H1 (cell line): ENCODE data around the gene GALNTL6. TPM values are rescaled to one million over a fixed set of nuclear protein-coding genes. Genes with fewer than 3 reads are reported as not detected.

ENCODE experiments used
- CTCF ChIA-PET: fragments of 300-600 bp; sonication (Branson Sonifier 250); formaldehyde crosslinking; loops from one replicate; lab custom pipeline; 2021; ENCODE audit not compliant: partially characterized antibody; lab: Charles Lee
- POLR2A ChIA-PET: fragments of 300-600 bp; sonication (Branson Sonifier 250); formaldehyde crosslinking; loops from one replicate; lab custom pipeline; 2021; ENCODE audit warnings: inconsistent platforms; ENCODE audit not compliant: partially characterized antibody; lab: Charles Lee
- DNase-seq, 2 experiments: peaks; one replicate each; pipeline versions ENCODE4 v3.0.0 to v3.0.0-alpha.2; 2010 to 2022; ENCODE audit warnings: low spot score in 2 of 2, low read depth in 1 of 2, mixed read lengths in 1 of 2
- FAIRE-seq: peaks from 2 replicates; lab custom pipeline; 2011; peaks lifted over from hg19 to GRCh38; lab: Jason Lieb, UNC
- H2AFZ ChIP-seq: 2 replicates; pipeline ENCODE4 v1.8.1; 2012; ENCODE audit warnings: low read length, inconsistent platforms
- H2AK5ac ChIP-seq: 2 replicates; pipeline ENCODE4 v1.6.1; 2013; ENCODE audit warnings: low read depth, low read length
- H2BK120ac ChIP-seq: replicated peaks from 2 replicates; pipeline ENCODE3; 2013; ENCODE audit warnings: low read depth, low read length, inconsistent platforms
- H2BK12ac ChIP-seq: 2 replicates; pipeline ENCODE4 v1.6.1; 2013; ENCODE audit warnings: low read depth, low read length
- H2BK15ac ChIP-seq: 2 replicates; pipeline ENCODE4 v1.6.1; 2013; ENCODE audit warnings: low read length
- H2BK20ac ChIP-seq: 2 replicates; pipeline ENCODE4 v1.6.1; 2013; ENCODE audit warnings: low read length
- H2BK5ac ChIP-seq: 2 replicates; pipeline ENCODE4 v1.6.1; 2013; ENCODE audit warnings: low read depth, low read length
- H3K14ac ChIP-seq: 2 replicates; pipeline ENCODE4 v1.6.1; 2013; ENCODE audit warnings: inconsistent platforms; ENCODE audit not compliant: insufficient read length
- H3K18ac ChIP-seq: 2 replicates; pipeline ENCODE4 v1.6.1; 2013; ENCODE audit warnings: low read length; ENCODE audit errors: extremely low read depth
- H3K23ac ChIP-seq: 2 replicates; pipeline ENCODE4 v1.6.1; 2013; ENCODE audit warnings: inconsistent platforms; ENCODE audit not compliant: insufficient read length
- H3K23me2 ChIP-seq: 2 replicates; pipeline ENCODE4 v1.6.1; 2013; ENCODE audit warnings: low read depth, low read length
- H3K27ac ChIP-seq: 2 replicates; pipeline ENCODE4 v1.6.1; 2011; ENCODE audit warnings: low read depth, low read length, inconsistent platforms
- H3K27me3 ChIP-seq, 4 experiments: replicated peaks in 1 of 4; 1 replicate in 1 of 4; 2 replicates in 3 of 4; pipeline versions ENCODE4 v1.6.1 to v1.8.1; 2011 to 2013; ENCODE audit warnings: low read length in 3 of 4, mild to moderate bottlenecking in 3 of 4, inconsistent platforms in 2 of 4, mixed read lengths in 2 of 4, moderate library complexity in 1 of 4; ENCODE audit not compliant: control insufficient read depth in 3 of 4, insufficient read depth in 3 of 4; ENCODE audit errors: extremely low read depth in 1 of 4
- H3K36me3 ChIP-seq, 4 experiments: 2 replicates each; pipeline versions ENCODE4 v1.6.1 to v1.8.1; 2011 to 2013; ENCODE audit warnings: mild to moderate bottlenecking in 4 of 4, low read length in 3 of 4, moderate library complexity in 2 of 4, control low read depth in 1 of 4, inconsistent platforms in 1 of 4; ENCODE audit not compliant: insufficient read depth in 4 of 4, control insufficient read depth in 2 of 4
- H3K4ac ChIP-seq: replicated peaks from 2 replicates; pipeline ENCODE3; 2013; ENCODE audit warnings: low read length, low read depth, mixed read lengths, inconsistent platforms; ENCODE audit not compliant: insufficient read length
- H3K4me1 ChIP-seq, 4 experiments: replicated peaks in 1 of 4; 1 replicate in 1 of 4; 2 replicates in 3 of 4; pipeline versions ENCODE4 v1.6.1 to v1.8.1; 2011 to 2013; ENCODE audit warnings: low read length in 3 of 4, inconsistent platforms in 2 of 4, mixed read lengths in 1 of 4; ENCODE audit not compliant: insufficient read depth in 4 of 4, control insufficient read depth in 3 of 4
- H3K4me2 ChIP-seq, 2 experiments: 2 replicates each; pipeline versions ENCODE4 v1.6.1 to v1.8.1; 2011 to 2013; ENCODE audit warnings: low read depth in 2 of 2, low read length in 2 of 2, control low read depth in 1 of 2, inconsistent platforms in 1 of 2, mild to moderate bottlenecking in 1 of 2; ENCODE audit not compliant: insufficient read depth in 1 of 2
- H3K4me3 ChIP-seq, 4 experiments: fragments of 200-600, 300-600 bp in 1 of 4; sonication (generic), shearing (Covaris generic), sonication (Bioruptor Twin) in 1 of 4; 2 replicates each; pipeline versions ENCODE4 v1.5.1 to v1.8.1; 2011 to 2016; ENCODE audit warnings: low read length in 4 of 4, low read depth in 3 of 4, control low read depth in 2 of 4, inconsistent platforms in 2 of 4, mild to moderate bottlenecking in 2 of 4, mixed read lengths in 1 of 4, moderate library complexity in 1 of 4; ENCODE audit not compliant: insufficient read depth in 2 of 4; ENCODE audit errors: extremely low read depth in 1 of 4
- H3K56ac ChIP-seq: replicated peaks from 2 replicates; pipeline ENCODE3; 2013; ENCODE audit warnings: low read depth, mild to moderate bottlenecking, mixed read lengths, low read length, inconsistent platforms; ENCODE audit not compliant: insufficient read length
- H3K79me1 ChIP-seq: 2 replicates; pipeline ENCODE4 v1.6.1; 2013; ENCODE audit warnings: low read depth, low read length, control low read depth
- H3K79me2 ChIP-seq, 2 experiments: 2 replicates each; pipeline versions ENCODE4 v1.6.1 to v1.8.1; 2012 to 2013; ENCODE audit warnings: low read length in 2 of 2, mild to moderate bottlenecking in 2 of 2, inconsistent platforms in 1 of 2; ENCODE audit not compliant: insufficient read depth in 2 of 2, control insufficient read depth in 1 of 2
- H3K9ac ChIP-seq, 4 experiments: replicated peaks in 1 of 4; 1 replicate in 1 of 4; 2 replicates in 3 of 4; pipeline versions ENCODE4 v1.6.1 to v1.8.1; 2011 to 2013; ENCODE audit warnings: low read depth in 3 of 4, low read length in 3 of 4, control low read depth in 2 of 4, mild to moderate bottlenecking in 2 of 4, moderate library complexity in 2 of 4, inconsistent platforms in 1 of 4; ENCODE audit errors: extremely low read depth in 1 of 4
- H3K9me3 ChIP-seq, 2 experiments: 2 replicates each; pipeline versions ENCODE4 v1.6.1 to v1.8.1; 2012 to 2013; ENCODE audit warnings: mild to moderate bottlenecking in 2 of 2, moderate library complexity in 2 of 2, control low read depth in 1 of 2, inconsistent platforms in 1 of 2, low read depth in 1 of 2, low read length in 1 of 2, mixed read lengths in 1 of 2; ENCODE audit not compliant: insufficient read depth in 2 of 2
- H4K20me1 ChIP-seq, 2 experiments: replicated peaks in 1 of 2; 2 replicates each; pipeline versions ENCODE3 to v1.8.1; 2011 to 2013; ENCODE audit warnings: inconsistent platforms in 2 of 2, low read length in 2 of 2, mild to moderate bottlenecking in 1 of 2; ENCODE audit not compliant: insufficient read depth in 2 of 2, control insufficient read depth in 1 of 2
- H4K5ac ChIP-seq: 2 replicates; pipeline ENCODE4 v1.6.1; 2013; ENCODE audit warnings: low read length, low read depth, mixed read lengths, inconsistent platforms; ENCODE audit not compliant: insufficient read length
- H4K8ac ChIP-seq: 2 replicates; pipeline ENCODE4 v1.8.0; 2013; ENCODE audit warnings: mild to moderate bottlenecking, moderate library complexity, low read length, inconsistent platforms; ENCODE audit not compliant: insufficient read depth; ENCODE audit errors: extremely low read depth
- H4K91ac ChIP-seq: replicated peaks from 2 replicates; pipeline ENCODE3; 2013; ENCODE audit warnings: low read length, mixed read lengths, inconsistent platforms; ENCODE audit not compliant: insufficient read length
- BCL11A ChIP-seq, 2 experiments: IDR thresholded peaks; one replicate each; pipeline ENCODE4 v1.6.1; 2011; ENCODE audit warnings: low read depth in 2 of 2, low read length in 2 of 2, mild to moderate bottlenecking in 2 of 2
- BRCA1 ChIP-seq: IDR thresholded peaks from 2 replicates; pipeline ENCODE4 v1.6.1; 2012; ENCODE audit warnings: low read depth, low read length, improper control_type of control experiment
- WGBS, 2 experiments: shearing (Covaris generic) in 1 of 2; methylation state at CpG; one replicate each; pipeline versions ENCODE4 v1.1.6 to v1.1.7; 2013 to 2015; ENCODE audit warnings: low lambda C conversion rate in 2 of 2, mixed read lengths in 2 of 2, inconsistent platforms in 1 of 2, low coverage in 1 of 2, missing lambda C conversion rate in 1 of 2; ENCODE audit not compliant: insufficient replicate concordance in 2 of 2, insufficient coverage in 1 of 2, insufficient read length in 1 of 2; ENCODE audit errors: extremely low coverage in 1 of 2, missing lambda C conversion rate in 1 of 2; 5-methylcytosine and 5-hydroxymethylcytosine counted together
- polyA plus RNA-seq, 7 experiments: library from polyadenylated mRNA; depleted of rRNA in 3 of 7; stranded (reverse) in 5 of 7; unstranded in 2 of 7; fragments of >200 nt in 5 of 7; fragments of 200-250 nt in 2 of 7; gene quantifications; 1 replicate in 5 of 7; 2 replicates in 1 of 7; 4 replicates in 1 of 7; pipeline versions ENCODE4 v1.2.1 to v1.2.3, GENCODE V29; 2011 to 2013; ENCODE audit warnings: missing spikeins in 2 of 7, mixed read lengths in 2 of 7
- total RNA-seq: library from RNA; stranded (reverse); fragmentation: NEBNext Ultra II Directional; extraction: Animal tissue kit (Norgen Biotek cat#: 25700); gene quantifications from 2 replicates; pipeline ENCODE4 v1.2.1, GENCODE V29; 2021
- TF ChIP-seq, protein P1 (sequence below): IDR thresholded peaks from 2 replicates; pipeline ENCODE4 v1.6.1; 2011; ENCODE audit warnings: low read depth, mild to moderate bottlenecking, low read length; ENCODE audit not compliant: insufficient read depth
- TF ChIP-seq, protein P2 (sequence below): IDR thresholded peaks from 2 replicates; pipeline ENCODE4 v1.6.1; 2012; ENCODE audit warnings: inconsistent platforms

Gene GALNTL6
- total and polyA plus RNA-seq, 2 of the 8 experiments (the other 6 are each of a cell fraction or from before 2014, with no cell fraction given), result 0.03 to 0.32 TPM

DNA sequence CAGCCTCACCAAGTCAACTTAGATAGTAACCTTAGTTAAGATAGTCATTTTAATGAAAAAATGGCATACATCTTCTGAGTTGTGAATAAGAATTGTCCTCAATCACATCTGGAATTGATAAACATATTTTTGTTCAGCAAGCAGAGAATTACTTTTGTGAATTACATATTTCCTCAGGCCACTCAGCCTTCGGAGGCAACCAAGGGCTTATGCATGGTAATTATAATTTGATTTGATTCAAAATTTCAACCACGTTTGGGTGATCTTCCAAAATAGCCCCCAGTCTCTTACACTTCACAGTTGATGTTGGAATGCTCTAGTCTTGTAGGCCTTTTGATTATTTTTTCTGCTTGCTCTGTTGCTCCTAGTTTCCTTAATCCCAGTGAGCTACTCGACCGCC lies 63.4 kb downstream of the GALNTL6 start:
- DNase-seq, result no peak
- H2AFZ ChIP-seq, result no peak overlapping the region
- no peak for FAIRE-seq

More for the DNA sequence above, 63.4 kb downstream of the GALNTL6 start:
- Histone ChIP-seq H3K79me2 (no peaks in the 10 kb centered on the region), H4K5ac (no peak overlapping the region), H3K4ac (no peak overlapping the region), H2AK5ac (no peak overlapping the region), H3K4me1 (peaks cover 0 to 4% (median 2%) of the 10 kb centered on the region in 4 experiments; a peak in 2 of 7 replicates)
- TF ChIP-seq, protein P1, sequence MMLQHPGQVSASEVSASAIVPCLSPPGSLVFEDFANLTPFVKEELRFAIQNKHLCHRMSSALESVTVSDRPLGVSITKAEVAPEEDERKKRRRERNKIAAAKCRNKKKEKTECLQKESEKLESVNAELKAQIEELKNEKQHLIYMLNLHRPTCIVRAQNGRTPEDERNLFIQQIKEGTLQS, result no peak
- TF ChIP-seq BCL11A (IDR thresholded peaks at IDR 0.05; ENCODE audit: low read depth in 2 of 2, low read length in 2 of 2) (no peak), BRCA1 (no peak)
- TF ChIP-seq, protein P2, sequence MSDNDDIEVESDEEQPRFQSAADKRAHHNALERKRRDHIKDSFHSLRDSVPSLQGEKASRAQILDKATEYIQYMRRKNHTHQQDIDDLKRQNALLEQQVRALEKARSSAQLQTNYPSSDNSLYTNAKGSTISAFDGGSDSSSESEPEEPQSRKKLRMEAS, result no peak
- TF ChIP-seq, all 59 proteins: peak for 0
- no peak overlapping the region for H3K23ac ChIP-seq
- H3K23me2 ChIP-seq, result no peaks in the 10 kb centered on the region
- no peak overlapping the region for H3K9ac ChIP-seq
- no peak overlapping the region for H2BK20ac ChIP-seq
- 88% methylated on average over 4 of the region's 4 CpGs; no CpG with 5 or more reads in 1 of the 2 experiments for WGBS, 2 experiments
- no peaks in the 10 kb centered on the region for H3K9me3 ChIP-seq
- no peaks in the 10 kb centered on the region for H3K79me1 ChIP-seq
- no peaks in the 10 kb centered on the region for H3K36me3 ChIP-seq
- H4K91ac ChIP-seq, result no peak overlapping the region
- H4K20me1 ChIP-seq, result no peaks in the 10 kb centered on the region
- H3K27ac ChIP-seq, result no peak overlapping the region
- H4K8ac ChIP-seq, result no peak overlapping the region
- H2BK12ac ChIP-seq, result no peak overlapping the region
- no peak overlapping the region for H2BK5ac ChIP-seq
- H3K27me3 ChIP-seq, result no peaks in the 10 kb centered on the region
- no peak overlapping the region for H2BK15ac ChIP-seq
- no peak overlapping the region for H3K14ac ChIP-seq
- no peak overlapping the region for H3K4me3 ChIP-seq
- no peak overlapping the region for H3K56ac ChIP-seq
- ChIA-PET CTCF (no interaction called here), POLR2A (no interaction called here)
- H3K18ac ChIP-seq, result no peak overlapping the region
- H2BK120ac ChIP-seq, result no peak overlapping the region
- H3K4me2 ChIP-seq, result no peak overlapping the region
